Activated T-cell treated with anti-CD3 and anti-CD28 coated beads, Interleukin-2, amount 50 U/mL, for 48 hours (primary cell): ENCODE measurements around the gene CHRNE.

Source experiments
- DNase-seq, 2 experiments: peaks; one replicate each; pipeline ENCODE4 v3.0.0-alpha.2; 2020

Gene CHRNE

GRCh38 chr17:4901648-4902344 lies 1.1 kb downstream of the CHRNE start:
- DNase-seq: peak; percentile 37 to 50

GRCh38 chr17:4901108-4901647 lies 1.7 kb downstream of the CHRNE start:
- peak in 1 of 2 experiments; percentile 39 for DNase-seq

- peak; percentile 55 to 57 for DNase-seq
Measured at GRCh38 chr17:4900231-4901107, 2.4 kb downstream of the CHRNE start.

GRCh38 chr17:4899341-4900230 lies 3.3 kb downstream of the CHRNE start, which contains the start of gene C17orf107:
Gene C17orf107 (plus strand): TSS chr17:4899536. CDS start chr17:4899763, 227 bp downstream.
- DNase-seq: peak; percentile 98

- no peak for DNase-seq
Measured at GRCh38 chr17:4898927-4899326, 4.0 kb downstream of the CHRNE start.

- DNase-seq: no peak
Measured at GRCh38 chr17:4898351-4898750, 4.5 kb downstream of the CHRNE start.

GRCh38 chr17:4897785-4898184 lies 5.1 kb downstream of the CHRNE start:
- DNase-seq: no peak

GRCh38 chr17:4897198-4897687 lies 5.7 kb downstream of the CHRNE start:
- no peak for DNase-seq

GRCh38 chr17:4896332-4897197 lies 6.3 kb downstream of the CHRNE start:
- DNase-seq: no peak

- DNase-seq: no peak
Measured at GRCh38 chr17:4895657-4896331, 7.1 kb downstream of the CHRNE start.

GRCh38 chr17:4895121-4895520 lies 7.8 kb downstream of the CHRNE start:
- DNase-seq: no peak

- DNase-seq: no peak
Measured at GRCh38 chr17:4893721-4894560, 9.0 kb downstream of the CHRNE start.

GRCh38 chr17:4893272-4893671 lies 9.6 kb downstream of the CHRNE start:
- no peak for DNase-seq

- no peak for DNase-seq
Measured at GRCh38 chr17:4892499-4893221, 10.2 kb downstream of the CHRNE start.

GRCh38 chr17:4891411-4892410 lies 11.2 kb downstream of the CHRNE start:
- DNase-seq: no peak

GRCh38 chr17:4887581-4887980 lies 15.3 kb downstream of the CHRNE start:
- DNase-seq: no peak

GRCh38 chr17:4886830-4887229 lies 16.1 kb downstream of the CHRNE start:
- DNase-seq: no peak

GRCh38 chr17:4884489-4884888 lies 18.4 kb downstream of the CHRNE start:
- DNase-seq: no peak
